PC-3 (cell line): ENCODE measurements around the gene PNPLA4.
A peak's percentile ranks its signal among the peaks of the same experiment; 100 is the strongest.

Source experiments
- EZH2 ChIP-seq: fragments of 300-600 bp; sonication (generic); IDR thresholded peaks from one replicate; pipeline ENCODE4 v1.6.1; 2017; ENCODE audit warnings: antibody characterized with exemption, mild to moderate bottlenecking, low read length; ENCODE audit not compliant: unreplicated experiment
- TF ChIP-seq, protein P1 (sequence below): fragments of 300-600 bp; sonication (generic); conservative IDR thresholded peaks from 2 replicates; pipeline ENCODE4 v1.5.1; 2017; ENCODE audit warnings: antibody characterized with exemption, low read depth, mild to moderate bottlenecking, low read length

DNA sequence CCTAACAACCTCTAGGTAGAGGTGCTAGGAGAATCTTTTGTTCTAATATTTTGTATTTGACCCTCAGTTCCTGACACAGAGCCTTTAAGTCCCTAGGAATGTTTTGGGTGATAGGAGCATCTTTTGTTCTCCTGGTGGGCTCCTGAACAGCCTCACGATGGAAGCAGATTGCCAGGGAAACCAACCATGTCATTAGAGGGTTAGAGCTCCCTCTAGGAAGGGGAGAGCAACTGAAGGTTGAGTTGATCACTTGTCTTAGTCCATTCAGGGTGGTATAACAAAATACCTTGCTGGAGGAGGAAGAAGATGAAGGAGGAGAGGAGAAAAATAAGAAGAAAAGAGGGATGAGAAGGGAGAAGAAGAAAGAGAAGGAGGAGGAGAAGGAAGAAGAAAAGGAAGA lies 75.0 kb downstream of the PNPLA4 start:
- TF ChIP-seq, protein P1, sequence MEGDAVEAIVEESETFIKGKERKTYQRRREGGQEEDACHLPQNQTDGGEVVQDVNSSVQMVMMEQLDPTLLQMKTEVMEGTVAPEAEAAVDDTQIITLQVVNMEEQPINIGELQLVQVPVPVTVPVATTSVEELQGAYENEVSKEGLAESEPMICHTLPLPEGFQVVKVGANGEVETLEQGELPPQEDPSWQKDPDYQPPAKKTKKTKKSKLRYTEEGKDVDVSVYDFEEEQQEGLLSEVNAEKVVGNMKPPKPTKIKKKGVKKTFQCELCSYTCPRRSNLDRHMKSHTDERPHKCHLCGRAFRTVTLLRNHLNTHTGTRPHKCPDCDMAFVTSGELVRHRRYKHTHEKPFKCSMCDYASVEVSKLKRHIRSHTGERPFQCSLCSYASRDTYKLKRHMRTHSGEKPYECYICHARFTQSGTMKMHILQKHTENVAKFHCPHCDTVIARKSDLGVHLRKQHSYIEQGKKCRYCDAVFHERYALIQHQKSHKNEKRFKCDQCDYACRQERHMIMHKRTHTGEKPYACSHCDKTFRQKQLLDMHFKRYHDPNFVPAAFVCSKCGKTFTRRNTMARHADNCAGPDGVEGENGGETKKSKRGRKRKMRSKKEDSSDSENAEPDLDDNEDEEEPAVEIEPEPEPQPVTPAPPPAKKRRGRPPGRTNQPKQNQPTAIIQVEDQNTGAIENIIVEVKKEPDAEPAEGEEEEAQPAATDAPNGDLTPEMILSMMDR: peak; percentile 21; the same call in 1 of the 2 replicates
- TF ChIP-seq EZH2: no peak
